Prostate gland (tissue), 2 donors: ENCODE data around the gene SEPTIN14.

Source experiments
- CTCF ChIP-seq, 4 experiments: fragments of 200-600 bp in 2 of 4; fragments of 450-650 bp in 2 of 4; sonication (generic) in 2 of 4; IDR thresholded peaks; 1 replicate in 3 of 4; 2 replicates in 1 of 4; pipeline ENCODE4 v1.5.1; 2016 to 2019; ENCODE audit warnings: antibody characterized with exemption in 4 of 4, mild to moderate bottlenecking in 2 of 4, moderate library complexity in 2 of 4
- POLR2A ChIP-seq: fragments of 450-650 bp; IDR thresholded peaks from one replicate; pipeline ENCODE4 v1.6.1; 2016; ENCODE audit warnings: antibody characterized with exemption, mild to moderate bottlenecking

- TF ChIP-seq CTCF (IDR thresholded peaks at IDR 0.05) (no peak), POLR2A (no peak)
Observed at GRCh38 chr7:55903985-55904759, 41.6 kb upstream of the SEPTIN14 start.
